Measurements from ENCODE around the gene ST6GALNAC2.
"Not testable (repeated sequence)": the region's sequence is repeated elsewhere in the genome, so short reads cannot be mapped to it uniquely, and the experiment has no call there.

Gene ST6GALNAC2

GRCh38 chr17:76530095-76530723 lies 55.5 kb downstream of the ST6GALNAC2 start:
- H3K4me3 ChIP-seq (ENCODE audit: low read depth, low read length): no peak overlapping the region
- no peak for DNase-seq (ENCODE audit: low read depth)
- no peak for TF ChIP-seq CTCF (IDR thresholded peaks at IDR 0.05; ENCODE audit: insufficient read depth, low read depth, low read length, missing control alignments)

- DNase-seq (ENCODE audit: low read depth): no peak
- TF ChIP-seq CTCF (IDR thresholded peaks at IDR 0.05; ENCODE audit: insufficient read depth, low read depth, low read length, missing control alignments): no peak
- H3K4me3 ChIP-seq (ENCODE audit: low read depth, low read length): no peak overlapping the region
Observed at GRCh38 chr17:76529224-76530094, 56.2 kb downstream of the ST6GALNAC2 start.

- peak; percentile 48 for DNase-seq (ENCODE audit: low read depth)
- no peak for TF ChIP-seq CTCF (IDR thresholded peaks at IDR 0.05; ENCODE audit: insufficient read depth, low read depth, low read length, missing control alignments)
- H3K4me3 ChIP-seq (ENCODE audit: low read depth, low read length): peak overlapping the region; percentile 51
Observed at GRCh38 chr17:76528528-76529223, 57.0 kb downstream of the ST6GALNAC2 start.

- DNase-seq (ENCODE audit: low read depth): peak; percentile 67
- peak overlapping the region; percentile 51 for H3K4me3 ChIP-seq (ENCODE audit: low read depth, low read length)
- TF ChIP-seq CTCF (IDR thresholded peaks at IDR 0.05; ENCODE audit: insufficient read depth, low read depth, low read length, missing control alignments): no peak
Observed at GRCh38 chr17:76528156-76528527, 57.5 kb downstream of the ST6GALNAC2 start.

- peak overlapping the region; percentile 51 for H3K4me3 ChIP-seq (ENCODE audit: low read depth, low read length)
- TF ChIP-seq CTCF (IDR thresholded peaks at IDR 0.05; ENCODE audit: insufficient read depth, low read depth, low read length, missing control alignments): peak; percentile 6
- DNase-seq (ENCODE audit: low read depth): peak; percentile 63
Observed at GRCh38 chr17:76527430-76528111, 58.1 kb downstream of the ST6GALNAC2 start.

DNA sequence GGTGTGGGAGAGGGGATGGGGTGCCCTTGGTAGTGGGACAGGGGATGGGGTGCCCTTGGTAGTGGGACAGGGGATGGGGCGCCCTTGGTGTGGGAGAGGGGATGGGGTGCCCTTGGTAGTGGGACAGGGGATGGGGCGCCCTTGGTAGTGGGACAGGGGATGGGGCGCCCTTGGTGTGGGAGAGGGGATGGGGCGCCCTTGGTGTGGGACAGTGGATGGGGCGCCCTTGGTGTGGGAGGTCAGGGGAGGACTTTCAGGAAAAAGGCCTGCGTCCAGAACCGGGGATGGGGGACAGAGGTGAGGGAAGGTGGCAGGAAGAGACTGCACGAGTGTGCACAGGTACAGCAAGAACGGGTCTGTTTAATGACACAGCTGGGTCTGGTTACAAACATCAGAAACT lies 58.6 kb downstream of the ST6GALNAC2 start:
- not testable (repeated sequence) for DNase-seq (ENCODE audit: low read depth); H3K4me3 ChIP-seq (ENCODE audit: low read depth, low read length)

DNA sequence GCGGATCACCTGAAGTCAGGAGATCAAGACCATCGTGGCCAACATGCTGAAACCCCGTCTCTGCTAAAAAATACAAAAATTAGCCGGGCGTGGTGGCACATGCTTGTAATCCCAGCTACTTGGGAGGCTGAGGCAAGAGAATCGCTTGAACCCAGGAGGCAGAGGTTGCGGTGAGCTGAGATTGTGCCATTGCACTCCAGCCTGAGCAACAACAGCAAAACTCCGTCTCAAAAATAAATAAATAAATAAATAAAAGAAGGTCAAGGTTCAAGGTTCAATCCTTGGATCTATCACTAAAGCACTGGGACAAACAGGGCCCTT lies 60.2 kb downstream of the ST6GALNAC2 start:
- not testable (repeated sequence) for H3K4me3 ChIP-seq (ENCODE audit: low read depth, low read length); DNase-seq (ENCODE audit: low read depth)

Measured in GM12865 (cell line).